T-helper 1 cell treated with Interleukin-12 subunit alpha and Interleukin-12 subunit beta and Interleukin-4 antibody, amounts not matched to agents 30 ng/mL and 1 ng/mL, for 36 hours (primary cell): ENCODE measurements around the gene NAA80. TPM values are rescaled to one million over a fixed set of nuclear protein-coding genes. Genes with fewer than 3 reads are reported as not detected.

Experiments
- intact Hi-C: fragments of 100-400 bp; cut with micrococcal nuclease; formaldehyde crosslinking; loops from one replicate; pipeline ENCODE4 v1.15.1; 2024
- total RNA-seq: library from RNA; stranded (reverse); gene quantifications from 2 replicates; pipeline ENCODE4 v1.2.3, GENCODE V29; 2022

NAA80 gene
- total RNA-seq, 1 donor from 2014 or later, result 28.3 TPM

GRCh38 chr3:50331364-50331907 lies 32.2 kb upstream of the NAA80 start:
- intact Hi-C loops, result no loop called here

DNA sequence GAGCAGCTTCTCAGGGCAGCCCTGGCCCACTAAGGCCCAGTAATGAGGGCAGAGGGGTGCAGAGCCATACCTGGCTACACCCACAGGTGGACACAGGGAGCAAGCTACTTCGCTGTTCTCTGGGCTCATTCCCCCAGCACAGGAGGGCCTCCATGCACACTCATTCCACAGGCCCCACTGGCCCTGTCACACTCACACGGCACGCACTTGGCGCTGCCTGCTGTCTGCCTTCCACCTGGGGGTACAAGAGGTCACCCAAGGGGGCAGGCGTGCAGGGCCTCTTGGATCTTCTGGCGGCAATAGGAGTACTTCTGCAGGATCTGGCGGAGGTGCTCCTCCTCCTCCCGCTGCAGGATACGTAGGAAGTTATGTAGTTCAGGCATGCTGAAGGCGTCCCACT lies 31.1 kb upstream of the NAA80 start:
- intact Hi-C loops, result no loop called here

GRCh38 chr3:50327943-50328691 lies 28.9 kb upstream of the NAA80 start, which contains the start of gene TUSC2:
TUSC2 (minus strand) TSS chr3:50328223; CDS start chr3:50328099, 124 bp downstream.
- intact Hi-C loops, result loop anchor here (1.0 to 10.0 kb wide), 7 partner anchors 9 to 913 kb away; partner anchors contain the start of genes APEH, CYB561D2, HYAL3 and IFRD2

DNA sequence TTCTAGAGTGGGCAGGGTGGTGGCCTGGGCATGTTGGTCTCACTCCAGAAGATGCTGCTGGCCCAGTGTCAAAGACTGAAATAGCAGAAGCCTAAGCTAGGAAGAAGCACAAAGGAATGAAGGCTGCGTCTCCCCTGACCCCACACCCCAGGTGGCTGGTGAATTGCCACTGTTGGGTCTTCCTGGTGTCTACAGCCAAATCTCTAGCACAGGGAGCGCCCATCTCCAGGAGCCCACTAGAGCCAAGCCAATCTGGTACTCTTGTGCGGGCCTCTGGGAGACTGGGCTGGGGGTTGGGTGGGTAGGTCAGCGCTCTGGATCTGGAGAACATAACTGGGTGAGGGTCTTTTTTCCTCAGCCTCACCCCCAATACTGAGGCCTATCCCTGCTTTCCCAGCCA lies 27.9 kb upstream of the NAA80 start:
- intact Hi-C loops, result loop anchor here (10.0 kb wide), 1 partner anchor 912 kb away; the partner anchor contains the start of genes RHOA and TCTA

DNA sequence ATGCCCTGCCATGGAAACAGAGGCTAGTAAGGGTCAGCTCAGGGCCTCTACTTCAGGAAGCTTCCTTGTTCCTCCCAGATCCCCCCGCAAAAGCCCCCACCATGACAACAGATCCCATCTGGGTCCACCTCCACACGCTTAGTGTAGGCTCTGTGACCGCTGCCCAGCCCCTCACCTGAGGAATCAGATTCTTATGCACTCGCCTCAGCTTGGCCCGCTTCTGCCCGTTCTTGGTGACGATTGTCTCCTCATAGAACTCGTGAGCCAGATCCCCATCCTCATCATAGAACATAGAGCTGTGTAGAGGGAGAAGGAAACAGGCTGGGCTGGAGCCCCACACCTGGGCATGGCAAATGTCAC lies 27.0 kb upstream of the NAA80 start:
- intact Hi-C loops, result loop anchor here (10.0 kb wide), 1 partner anchor 911 kb away; the partner anchor contains the start of genes RHOA and TCTA

DNA sequence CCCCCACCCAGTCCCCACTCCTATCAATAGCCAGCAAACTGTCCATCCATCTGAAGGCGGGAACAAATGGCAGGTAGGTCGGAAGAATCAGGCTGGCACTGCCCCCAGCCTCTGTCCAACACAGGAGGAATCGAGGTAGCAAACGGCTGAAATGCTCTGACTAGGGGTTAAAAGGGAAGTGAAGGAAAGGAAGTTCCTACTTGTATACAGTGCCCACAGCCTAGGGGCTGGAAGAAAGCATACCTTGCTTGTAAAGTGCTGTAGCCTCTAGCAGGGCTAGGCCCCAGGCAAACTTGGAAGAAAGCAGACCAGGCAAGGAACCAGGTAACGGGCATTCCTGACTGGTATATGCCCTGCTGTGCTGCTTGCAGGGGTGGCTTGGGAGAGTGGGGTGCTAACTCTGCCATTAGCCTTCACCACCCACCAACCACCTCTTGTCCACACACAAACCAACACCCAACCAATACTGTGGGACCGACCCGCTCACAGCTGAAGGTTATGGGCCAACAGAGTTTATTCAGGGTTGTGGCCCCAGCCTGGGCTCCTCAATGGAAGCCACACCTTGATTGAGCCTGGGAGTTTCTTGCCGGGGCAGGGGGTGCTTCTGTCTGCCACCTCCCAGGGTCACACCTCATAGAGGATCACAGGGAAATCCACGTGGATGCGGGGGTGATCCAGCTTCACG lies 26.4 kb upstream of the NAA80 start:
- intact Hi-C loops, result loop anchor here (10.0 kb wide), 1 partner anchor 911 kb away; the partner anchor contains the start of genes RHOA and TCTA

- intact Hi-C loops, result loop anchor here (10.0 kb wide), 1 partner anchor 910 kb away; the partner anchor contains the start of genes RHOA and TCTA
Observed at GRCh38 chr3:50325113-50325480, 25.9 kb upstream of the NAA80 start.

DNA sequence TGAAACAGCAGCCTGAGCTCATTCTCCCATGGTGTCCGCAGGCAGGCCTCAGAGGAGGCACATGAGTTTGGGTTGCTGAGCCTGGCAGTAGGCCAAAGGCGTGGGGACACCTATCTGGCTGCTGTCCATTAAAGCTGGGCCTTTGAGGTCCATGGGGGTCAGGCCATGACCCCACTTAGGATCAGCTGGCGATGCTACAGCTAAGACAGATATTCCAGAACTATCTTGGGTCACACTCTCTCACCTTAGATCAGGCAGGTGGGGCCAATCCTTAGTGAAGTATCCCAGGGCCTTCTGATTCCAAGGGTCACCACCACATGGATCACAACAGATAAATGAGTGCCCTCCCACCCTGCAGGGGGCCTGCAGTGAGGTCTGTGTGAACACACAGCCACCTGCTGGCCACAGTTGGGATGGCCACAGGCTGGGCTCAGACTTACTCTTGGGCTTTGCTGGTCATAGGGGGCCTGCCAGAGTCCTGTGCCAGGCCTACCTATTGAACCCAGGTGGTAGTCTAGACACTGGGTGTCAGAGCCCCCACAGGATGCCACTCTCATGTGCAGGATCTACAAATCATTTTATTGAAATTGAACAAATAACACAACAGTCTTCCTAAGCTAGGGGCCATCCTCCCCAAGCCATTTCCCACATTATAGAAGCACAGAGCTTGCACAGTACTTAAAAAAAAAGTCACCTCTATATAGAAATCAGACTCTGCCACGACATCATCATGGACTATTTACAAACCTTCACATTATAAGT lies 25.3 kb upstream of the NAA80 start:
- intact Hi-C loops, result loop anchor here (1.0 to 10.0 kb wide), 3 partner anchors 50 to 910 kb away; partner anchors contain the start of genes GNAT1, RHOA and TCTA

- intact Hi-C loops, result loop anchor here (1.0 to 10.0 kb wide), 3 partner anchors 49 to 909 kb away; partner anchors contain the start of genes GNAT1, RHOA and TCTA
Observed at GRCh38 chr3:50323614-50324199, 24.5 kb upstream of the NAA80 start.

GRCh38 chr3:50323092-50323600 lies 23.9 kb upstream of the NAA80 start:
- intact Hi-C loops, result loop anchor here (5.0 to 10.0 kb wide), 2 partner anchors 131 to 908 kb away; partner anchors contain the start of genes GNAT1, RHOA and TCTA

DNA sequence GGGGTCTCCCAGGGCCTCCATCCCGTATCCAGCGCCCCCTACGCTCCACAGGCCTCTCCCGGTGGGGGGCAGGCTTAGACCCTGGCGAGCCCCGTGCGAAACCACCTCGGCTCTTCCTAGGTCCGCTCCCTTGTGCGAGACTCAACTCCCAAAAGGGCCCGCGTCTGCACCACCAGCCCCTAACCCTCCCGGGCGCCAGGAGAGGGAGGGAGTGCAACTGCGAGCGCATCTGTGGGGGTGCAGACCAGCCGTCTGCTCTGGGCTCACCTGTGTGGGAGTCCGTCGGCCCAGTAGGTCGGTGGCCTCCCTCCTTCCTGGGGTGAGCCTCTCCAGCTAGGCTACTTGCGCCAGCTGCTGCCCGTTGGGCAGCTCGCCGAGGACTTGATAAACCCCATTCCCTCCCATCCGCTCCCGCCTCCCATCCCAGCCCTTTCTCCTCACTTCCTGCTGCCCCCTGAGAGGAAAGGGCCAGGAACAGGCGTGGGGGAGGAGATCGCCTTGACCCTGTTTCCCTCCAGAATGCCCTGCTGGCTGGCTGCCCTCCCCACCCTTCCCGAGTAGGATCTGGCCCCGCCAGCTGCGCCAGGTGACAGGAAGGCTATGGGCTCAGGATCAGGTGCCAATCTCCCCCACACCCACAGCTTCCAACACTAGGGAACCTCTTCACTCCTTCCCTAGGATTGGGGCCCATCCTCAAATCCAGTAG lies 23.3 kb upstream of the NAA80 start, which contains the start of gene HYAL2:
HYAL2 (minus strand) TSS at position 360 of the 706 bp plus-strand sequence. CDS start 2,256 bp downstream, outside the sequence.
- intact Hi-C loops, result loop anchor here (5.0 to 10.0 kb wide), 2 partner anchors 130 to 908 kb away; partner anchors contain the start of genes GNAT1, RHOA and TCTA

GRCh38 chr3:50322115-50322385 lies 22.8 kb upstream of the NAA80 start:
- intact Hi-C loops, result loop anchor here (5.0 to 10.0 kb wide), 2 partner anchors 130 to 907 kb away; partner anchors contain the start of genes GNAT1, RHOA and TCTA

DNA sequence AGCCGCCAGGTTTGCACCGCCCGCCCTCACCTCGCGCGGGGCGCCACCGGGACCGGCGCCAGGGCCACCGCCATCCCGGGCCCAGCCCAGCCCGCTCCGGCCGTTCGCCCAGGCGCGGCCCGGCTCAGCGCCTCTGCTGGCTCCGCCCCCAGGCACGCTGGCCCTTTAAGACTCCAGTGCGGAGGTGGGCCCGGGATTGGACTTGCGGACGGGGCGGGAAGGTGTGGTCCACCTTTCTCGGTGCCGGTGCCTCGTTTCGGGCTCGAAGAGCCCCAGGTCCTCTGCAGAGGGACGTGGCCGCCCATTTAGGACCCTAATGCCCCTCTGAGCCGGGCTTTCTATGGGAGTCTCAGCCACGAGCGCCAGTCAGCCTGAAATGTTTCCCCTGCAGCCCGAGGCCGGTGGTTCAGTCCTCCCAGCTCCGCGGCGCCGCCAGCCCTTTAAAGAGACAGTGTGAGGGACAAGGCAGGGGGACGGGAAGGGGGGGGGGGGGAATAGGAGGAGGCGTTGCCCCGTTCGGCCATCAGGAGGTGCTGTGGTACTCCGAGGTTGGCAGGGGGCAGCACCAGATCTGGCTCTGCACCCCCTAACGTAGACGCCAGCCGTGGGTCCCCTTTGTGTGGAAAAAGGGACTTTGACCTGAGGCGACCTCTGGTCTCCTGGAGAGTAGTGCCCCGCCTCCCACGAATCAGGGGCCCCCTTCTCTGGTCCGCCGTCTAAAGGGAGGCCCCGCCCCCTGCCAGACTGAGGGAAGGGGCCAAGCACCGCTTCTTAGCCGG lies 22.3 kb upstream of the NAA80 start:
- intact Hi-C loops, result loop anchor here (1.0 to 10.0 kb wide), 8 partner anchors 15 to 907 kb away; partner anchors contain the start of genes CYB561D2, GNAT1, HYAL3 and IFRD2

DNA sequence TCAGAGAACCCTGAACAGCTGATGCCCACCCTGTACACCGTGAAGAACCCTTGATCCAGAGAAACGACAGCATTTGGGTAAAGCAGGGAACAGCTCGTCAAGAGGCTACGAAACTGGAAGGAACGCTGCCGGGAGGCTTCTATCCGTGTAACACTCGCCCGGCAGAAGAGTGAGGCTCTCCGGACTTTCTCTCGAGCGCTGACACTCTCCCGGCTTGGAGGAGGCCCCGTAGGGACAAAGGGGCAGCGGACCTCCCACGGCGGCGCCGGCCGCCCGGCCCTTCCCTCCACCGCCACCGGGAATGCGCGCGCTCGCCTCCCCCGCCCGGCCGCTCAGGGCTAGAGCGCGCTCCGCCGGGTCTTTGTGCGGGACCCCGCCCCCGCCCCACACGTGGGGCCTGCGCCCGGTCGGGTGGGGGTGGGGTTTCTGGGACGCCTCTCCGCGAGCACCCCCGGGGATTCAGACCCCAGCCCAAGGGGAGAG lies 21.7 kb upstream of the NAA80 start:
- intact Hi-C loops, result loop anchor here (1.0 to 10.0 kb wide), 8 partner anchors 16 to 906 kb away; partner anchors contain the start of genes CYB561D2, GNAT1, HYAL3 and IFRD2

DNA sequence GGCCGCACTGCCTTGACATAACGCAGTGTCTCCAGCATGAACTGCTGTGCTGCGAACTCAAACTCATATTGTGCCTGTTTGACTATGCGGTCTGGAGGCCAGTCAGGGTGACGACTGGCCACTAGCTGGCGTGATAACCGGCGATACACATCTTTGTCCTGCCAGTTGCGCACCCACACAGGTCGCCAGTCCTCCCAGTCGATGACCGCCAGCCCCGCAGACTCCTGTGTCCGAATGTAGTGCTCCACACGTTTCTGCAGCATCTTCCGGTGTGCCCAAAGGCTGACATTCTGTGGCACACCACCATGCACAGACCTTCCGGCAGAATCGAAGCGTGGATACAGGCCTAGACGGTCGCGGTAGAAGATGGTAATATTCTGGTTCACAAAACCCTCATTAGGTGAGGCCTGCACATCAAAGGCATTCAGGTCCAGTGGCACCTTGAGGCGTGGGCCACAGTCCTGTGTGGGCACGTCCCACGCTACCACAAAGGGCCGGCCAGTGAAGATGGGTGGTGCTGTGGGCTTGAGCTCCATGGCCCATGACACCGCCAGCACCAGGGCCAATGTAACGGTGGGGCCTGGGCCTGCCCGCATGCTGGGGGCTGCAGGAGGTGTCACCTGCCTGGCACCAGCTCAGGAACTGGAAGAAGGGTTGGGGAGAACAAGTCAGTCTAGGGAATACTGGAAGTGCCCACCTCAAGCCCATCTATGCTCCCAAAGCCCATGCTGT lies 20.9 kb upstream of the NAA80 start:
- intact Hi-C loops, result loop anchor here (2.0 to 10.0 kb wide), 3 partner anchors 17 to 905 kb away; partner anchors contain the start of genes GNAT1, RHOA and TCTA

DNA sequence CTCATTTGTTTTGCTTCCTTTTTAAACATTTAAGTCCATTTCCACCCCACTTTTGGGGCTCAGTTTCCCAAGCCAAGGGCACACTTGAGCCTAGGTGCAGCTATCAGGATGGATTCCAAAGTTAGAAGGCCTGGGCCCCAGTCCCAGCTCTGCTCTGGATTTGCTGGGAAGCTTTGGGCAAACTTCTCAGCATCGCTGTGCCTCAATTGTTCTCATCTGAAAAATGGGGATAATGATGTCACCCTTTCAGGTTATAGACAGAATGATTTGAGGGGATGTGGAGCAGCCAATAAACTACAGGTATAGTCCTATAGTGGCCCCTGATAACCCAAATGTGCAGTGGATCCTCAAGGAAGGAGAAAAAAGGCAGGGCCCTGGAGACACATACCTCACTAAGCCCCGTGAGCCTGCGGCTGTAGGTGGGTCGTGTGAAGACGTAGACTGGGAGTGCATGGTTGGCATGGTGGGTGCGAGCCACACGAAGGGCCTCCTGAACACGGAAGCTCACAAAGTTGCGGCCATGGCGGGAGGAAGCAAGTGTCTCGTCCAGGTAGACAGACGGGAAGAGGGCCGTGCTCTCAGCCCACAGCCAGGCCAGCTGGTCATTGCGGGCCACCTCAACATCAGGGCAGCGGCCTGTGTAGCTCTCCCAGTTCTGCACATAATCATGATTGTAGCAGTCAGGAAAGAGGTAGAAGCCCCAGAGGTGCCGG lies 20.1 kb upstream of the NAA80 start:
- intact Hi-C loops, result no loop called here

DNA sequence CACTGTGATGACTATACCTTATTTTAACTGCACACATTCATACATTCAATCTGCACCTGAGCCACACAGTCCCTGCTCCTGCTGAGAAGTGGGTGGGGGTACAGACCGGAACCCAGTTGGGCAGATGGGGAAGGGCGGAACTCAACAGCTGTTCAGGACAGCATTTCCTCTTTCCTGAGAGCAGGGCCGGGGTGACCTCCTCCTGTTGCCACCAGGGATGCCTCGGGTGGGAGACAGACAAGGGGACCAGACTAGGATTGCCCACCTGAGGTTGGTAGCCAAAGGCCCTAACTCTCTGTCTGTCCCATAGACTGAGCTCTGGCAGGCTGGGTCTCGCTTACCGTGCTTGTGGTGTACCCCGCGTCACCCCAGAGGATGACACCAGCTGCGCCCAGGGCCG lies 19.4 kb upstream of the NAA80 start:
- intact Hi-C loops, result no loop called here
